HepG2 (cell line): ENCODE data around the gene TMEM131L. TPM values are rescaled to one million over a fixed set of nuclear protein-coding genes. Genes with fewer than 3 reads are reported as not detected.

ENCODE experiments used
- CHCHD3 ChIP-seq: sonication (generic); formaldehyde crosslinking; IDR thresholded peaks from 2 replicates; pipeline ENCODE4 v1.8.0; 2022; ENCODE audit warnings: mild to moderate bottlenecking, missing genetic modification reagents, moderate library complexity
- EHMT2 ChIP-seq: fragments of 200-600 bp; sonication (generic); IDR thresholded peaks from 2 replicates; pipeline ENCODE4 v1.7.0; 2017; ENCODE audit warnings: antibody characterized with exemption, low read depth, low read length, borderline replicate concordance
- FOSL1 ChIP-seq: sonication (generic); formaldehyde crosslinking; IDR thresholded peaks from 2 replicates; pipeline ENCODE4 v1.9.0; 2021; ENCODE audit warnings: missing genetic modification reagents, borderline replicate concordance
- GATAD1 ChIP-seq: IDR thresholded peaks from 2 replicates; pipeline ENCODE4 v1.6.1; 2016; ENCODE audit warnings: missing genetic modification reagents, missing compliant biosample characterization
- KDM5A ChIP-seq: fragments of 200-600 bp; sonication (generic); IDR thresholded peaks from 2 replicates; pipeline ENCODE4 v1.7.0; 2018; ENCODE audit warnings: antibody characterized with exemption, mild to moderate bottlenecking, low read length, borderline replicate concordance
- KLF15 ChIP-seq: sonication (generic); formaldehyde crosslinking; IDR thresholded peaks from 2 replicates; pipeline ENCODE4 v1.8.1; 2023; ENCODE audit warnings: borderline replicate concordance, mild to moderate bottlenecking, inconsistent platforms, missing genetic modification reagents, mixed read lengths
- NFE2L2 ChIP-seq: fragments of 150-350 bp; IDR thresholded peaks from 2 replicates; pipeline ENCODE4 v1.6.1; 2014; ENCODE audit warnings: low read length
- NFIB ChIP-seq: sonication (generic); formaldehyde crosslinking; IDR thresholded peaks from 2 replicates; pipeline ENCODE4 v1.9.0; 2021; ENCODE audit warnings: missing genetic modification reagents, mild to moderate bottlenecking, borderline replicate concordance
- NR2F1 ChIP-seq, 2 experiments: fragments of 450-650 bp in 1 of 2; formaldehyde crosslinking in 1 of 2; IDR thresholded peaks; 2 replicates each; pipeline versions ENCODE4 v1.5.0 to v1.6.1; 2016 to 2020; ENCODE audit warnings: mild to moderate bottlenecking in 1 of 2, missing compliant biosample characterization in 1 of 2, missing genetic modification reagents in 1 of 2, moderate library complexity in 1 of 2
- POLR2G ChIP-seq: fragments of 200-400 bp; formaldehyde crosslinking; IDR thresholded peaks from 2 replicates; pipeline ENCODE4 v1.6.1; 2018; ENCODE audit warnings: mild to moderate bottlenecking, low read depth, low read length, moderate library complexity
- PTBP1 ChIP-seq: fragments of 200-400 bp; formaldehyde crosslinking; IDR thresholded peaks from 2 replicates; pipeline ENCODE4 v1.6.1; 2018; ENCODE audit warnings: low read length, low read depth; ENCODE audit not compliant: poor library complexity, severe bottlenecking
- SNRNP70 ChIP-seq: fragments of 200-400 bp; formaldehyde crosslinking; IDR thresholded peaks from 2 replicates; pipeline ENCODE4 v1.6.1; 2017; ENCODE audit warnings: mild to moderate bottlenecking, low read depth, low read length, moderate library complexity
- ZNF143 ChIP-seq: sonication (generic); formaldehyde crosslinking; IDR thresholded peaks from 2 replicates; pipeline ENCODE4 v1.4.0; 2020; ENCODE audit warnings: missing genetic modification reagents
- ZNF431 ChIP-seq: sonication (generic); formaldehyde crosslinking; IDR thresholded peaks from 2 replicates; pipeline ENCODE4 v1.9.0; 2022; ENCODE audit warnings: missing genetic modification reagents, low read depth, mild to moderate bottlenecking, borderline replicate concordance
- polyA plus RNA-seq, 8 experiments: library from polyadenylated mRNA; depleted of rRNA in 3 of 8; stranded (reverse) in 7 of 8; unstranded in 1 of 8; fragments of >200 nt; fragmentation: Illumina TruSeq in 4 of 8; extraction: Trizol in 4 of 8; gene quantifications; 2 replicates each; pipeline versions ENCODE4 v1.2.1 to v1.2.3, GENCODE V29; 2011 to 2016; ENCODE audit warnings: low read depth in 4 of 8, missing spikeins in 1 of 8, mixed read lengths in 1 of 8; ENCODE audit not compliant: insufficient read depth in 1 of 8
- total RNA-seq, 5 experiments: library from RNA; depleted of rRNA; stranded (reverse); fragments of >200 nt; fragmentation: Illumina TruSeq; extraction: Trizol; gene quantifications; 2 replicates each; pipeline ENCODE4 v1.2.3, GENCODE V29; 2016; ENCODE audit warnings: low read depth in 1 of 5
- TF ChIP-seq, protein P1 (sequence below): sonication (generic); formaldehyde crosslinking; IDR thresholded peaks from 2 replicates; pipeline ENCODE4 v1.4.0; 2020; ENCODE audit warnings: missing genetic modification reagents
- TF ChIP-seq, protein P2 (sequence below), 2 experiments: sonication (generic) in 1 of 2; formaldehyde crosslinking in 1 of 2; IDR thresholded peaks; 2 replicates each; pipeline versions ENCODE4 v1.6.1 to v1.9.0; 2014 to 2022; ENCODE audit warnings: antibody characterized with exemption in 1 of 2, borderline replicate concordance in 1 of 2, inconsistent platforms in 1 of 2, low read depth in 1 of 2, missing genetic modification reagents in 1 of 2
- TF ChIP-seq, protein P3 (sequence below): sonication (generic); formaldehyde crosslinking; IDR thresholded peaks from 2 replicates; pipeline ENCODE4 v1.5.0; 2020; ENCODE audit warnings: missing genetic modification reagents

TMEM131L gene
- total and polyA plus RNA-seq, 2 of the 13 experiments (the other 11 are each of a cell fraction or from before 2014, with no cell fraction given): 2.2 to 4.5 TPM

DNA sequence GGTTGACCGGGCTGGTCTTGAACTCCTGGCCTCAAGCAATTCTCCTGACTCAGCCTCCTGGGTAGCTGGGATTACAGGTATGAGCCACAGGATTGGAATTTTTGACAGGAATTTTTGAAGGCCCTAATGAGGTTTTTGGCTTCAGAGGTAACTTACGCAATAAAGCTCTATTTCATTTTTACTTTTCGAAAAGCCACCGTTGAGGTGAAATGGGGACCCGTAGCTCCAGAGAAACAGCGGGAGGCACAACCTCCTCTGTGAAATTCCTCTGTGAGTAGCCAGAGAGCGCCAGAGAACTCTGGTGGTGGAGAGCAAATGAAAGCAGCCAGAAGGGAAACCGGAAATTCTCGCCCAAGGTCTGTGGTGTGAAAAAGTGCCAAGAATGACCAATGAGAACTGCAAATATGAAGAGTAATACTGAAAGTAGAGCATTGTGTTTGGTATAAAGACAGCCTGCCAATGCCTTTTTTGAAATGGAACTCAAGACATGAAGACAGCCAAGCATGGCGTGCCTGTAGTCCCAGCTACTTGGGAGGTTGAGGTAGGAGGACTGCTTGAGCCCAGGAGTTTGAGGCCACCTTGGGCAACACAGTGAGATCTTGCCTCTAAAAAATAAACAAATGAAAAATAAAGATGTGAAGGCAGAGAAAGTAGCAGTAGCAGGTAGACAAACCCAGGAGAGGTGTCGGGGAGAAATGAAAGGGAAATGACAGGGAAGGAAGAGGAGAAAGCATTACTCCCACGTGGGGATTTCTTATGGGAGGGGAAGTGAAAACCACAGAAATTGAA is 33.0 kb upstream of the TMEM131L start (continued):
- TF ChIP-seq ZNF143 (CRISPR knock-in tag) (no peak), SNRNP70 (no peak), EHMT2 (0 out of 2 replicates have a peak, but pooled peaks have one; percentile 81), NR2F1 (CRISPR knock-in tag; IDR thresholded peaks at IDR 0.05) (no peak), KLF15 (CRISPR knock-in tag) (no peak), GATAD1 (peak; percentile 29; the same call in 1 of the 2 replicates), ZNF431 (CRISPR knock-in tag) (no peak), KDM5A (no peak), NFE2L2 (no peak), POLR2G (no peak), FOSL1 (CRISPR knock-in tag) (no peak), NFIB (CRISPR knock-in tag) (no peak), PTBP1 (no peak), CHCHD3 (CRISPR knock-in tag) (no peak)
- TF ChIP-seq, protein P1, sequence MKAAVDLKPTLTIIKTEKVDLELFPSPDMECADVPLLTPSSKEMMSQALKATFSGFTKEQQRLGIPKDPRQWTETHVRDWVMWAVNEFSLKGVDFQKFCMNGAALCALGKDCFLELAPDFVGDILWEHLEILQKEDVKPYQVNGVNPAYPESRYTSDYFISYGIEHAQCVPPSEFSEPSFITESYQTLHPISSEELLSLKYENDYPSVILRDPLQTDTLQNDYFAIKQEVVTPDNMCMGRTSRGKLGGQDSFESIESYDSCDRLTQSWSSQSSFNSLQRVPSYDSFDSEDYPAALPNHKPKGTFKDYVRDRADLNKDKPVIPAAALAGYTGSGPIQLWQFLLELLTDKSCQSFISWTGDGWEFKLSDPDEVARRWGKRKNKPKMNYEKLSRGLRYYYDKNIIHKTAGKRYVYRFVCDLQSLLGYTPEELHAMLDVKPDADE: no peak
- TF ChIP-seq, protein P2, sequence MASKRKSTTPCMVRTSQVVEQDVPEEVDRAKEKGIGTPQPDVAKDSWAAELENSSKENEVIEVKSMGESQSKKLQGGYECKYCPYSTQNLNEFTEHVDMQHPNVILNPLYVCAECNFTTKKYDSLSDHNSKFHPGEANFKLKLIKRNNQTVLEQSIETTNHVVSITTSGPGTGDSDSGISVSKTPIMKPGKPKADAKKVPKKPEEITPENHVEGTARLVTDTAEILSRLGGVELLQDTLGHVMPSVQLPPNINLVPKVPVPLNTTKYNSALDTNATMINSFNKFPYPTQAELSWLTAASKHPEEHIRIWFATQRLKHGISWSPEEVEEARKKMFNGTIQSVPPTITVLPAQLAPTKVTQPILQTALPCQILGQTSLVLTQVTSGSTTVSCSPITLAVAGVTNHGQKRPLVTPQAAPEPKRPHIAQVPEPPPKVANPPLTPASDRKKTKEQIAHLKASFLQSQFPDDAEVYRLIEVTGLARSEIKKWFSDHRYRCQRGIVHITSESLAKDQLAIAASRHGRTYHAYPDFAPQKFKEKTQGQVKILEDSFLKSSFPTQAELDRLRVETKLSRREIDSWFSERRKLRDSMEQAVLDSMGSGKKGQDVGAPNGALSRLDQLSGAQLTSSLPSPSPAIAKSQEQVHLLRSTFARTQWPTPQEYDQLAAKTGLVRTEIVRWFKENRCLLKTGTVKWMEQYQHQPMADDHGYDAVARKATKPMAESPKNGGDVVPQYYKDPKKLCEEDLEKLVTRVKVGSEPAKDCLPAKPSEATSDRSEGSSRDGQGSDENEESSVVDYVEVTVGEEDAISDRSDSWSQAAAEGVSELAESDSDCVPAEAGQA (IDR thresholded peaks at IDR 0.05; ENCODE audit: low read depth): no peak
- TF ChIP-seq, protein P2 (CRISPR knock-in tag; IDR thresholded peaks at IDR 0.05; ENCODE audit: borderline replicate concordance): no peak
- TF ChIP-seq, protein P3, sequence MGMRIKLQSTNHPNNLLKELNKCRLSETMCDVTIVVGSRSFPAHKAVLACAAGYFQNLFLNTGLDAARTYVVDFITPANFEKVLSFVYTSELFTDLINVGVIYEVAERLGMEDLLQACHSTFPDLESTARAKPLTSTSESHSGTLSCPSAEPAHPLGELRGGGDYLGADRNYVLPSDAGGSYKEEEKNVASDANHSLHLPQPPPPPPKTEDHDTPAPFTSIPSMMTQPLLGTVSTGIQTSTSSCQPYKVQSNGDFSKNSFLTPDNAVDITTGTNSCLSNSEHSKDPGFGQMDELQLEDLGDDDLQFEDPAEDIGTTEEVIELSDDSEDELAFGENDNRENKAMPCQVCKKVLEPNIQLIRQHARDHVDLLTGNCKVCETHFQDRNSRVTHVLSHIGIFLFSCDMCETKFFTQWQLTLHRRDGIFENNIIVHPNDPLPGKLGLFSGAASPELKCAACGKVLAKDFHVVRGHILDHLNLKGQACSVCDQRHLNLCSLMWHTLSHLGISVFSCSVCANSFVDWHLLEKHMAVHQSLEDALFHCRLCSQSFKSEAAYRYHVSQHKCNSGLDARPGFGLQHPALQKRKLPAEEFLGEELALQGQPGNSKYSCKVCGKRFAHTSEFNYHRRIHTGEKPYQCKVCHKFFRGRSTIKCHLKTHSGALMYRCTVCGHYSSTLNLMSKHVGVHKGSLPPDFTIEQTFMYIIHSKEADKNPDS (CRISPR knock-in tag): no peak
